IMR-90 (cell line): Measurements from ENCODE around the gene MICOS13. TPM values are rescaled to one million over a fixed set of nuclear protein-coding genes. Genes with fewer than 3 reads are reported as not detected.

Experiments
- ATAC-seq: fragments of 200-7000 bp; cut with Tn5 transposase; 2 replicates; pipeline ENCODE4 v1.9.1; 2020; ENCODE audit warnings: low read depth, mild to moderate bottlenecking, moderate library complexity
- BruUV-seq: library from RNA; stranded (reverse); fragments of 400-500 nt; replicated peaks from 2 replicates; lab custom pipeline; 2021; lab: Mats Ljungman, UMichigan
- CTCF ChIA-PET: fragments of 300-600 bp; formaldehyde crosslinking; extraction: SDS; loops from one replicate; lab custom pipeline; 2021; ENCODE audit warnings: antibody characterized with exemption; lab: Yijun Ruan, JAX
- POLR2A ChIA-PET: fragments of 300-600 bp; sonication (Branson Sonifier 250); formaldehyde crosslinking; loops from one replicate; lab custom pipeline; 2022; ENCODE audit warnings: antibody characterized with exemption; ENCODE audit not compliant: unreplicated experiment; lab: Charles Lee
- DNase-seq: peaks from one replicate; pipeline ENCODE4 v3.0.0; 2013
- H2AFZ ChIP-seq: replicated peaks from 2 replicates; pipeline ENCODE3; 2013; ENCODE audit warnings: low read length, mild to moderate bottlenecking; ENCODE audit not compliant: poor library complexity
- H2AK5ac ChIP-seq: 2 replicates; pipeline ENCODE4 v1.6.1; 2013; ENCODE audit warnings: low read depth, low read length, inconsistent platforms
- H2AK9ac ChIP-seq: replicated peaks from 2 replicates; pipeline ENCODE3; 2013; ENCODE audit warnings: mild to moderate bottlenecking, low read depth, low read length, moderate library complexity; ENCODE audit not compliant: poor library complexity
- H2BK120ac ChIP-seq: 2 replicates; pipeline ENCODE4 v1.6.1; 2013; ENCODE audit warnings: low read depth, low read length, inconsistent platforms
- H2BK15ac ChIP-seq: 3 replicates; pipeline ENCODE4 v1.6.1; 2013; ENCODE audit warnings: low read depth, low read length, inconsistent platforms
- H2BK20ac ChIP-seq: 2 replicates; pipeline ENCODE4 v1.6.1; 2013; ENCODE audit warnings: low read depth, mild to moderate bottlenecking, inconsistent platforms, low read length, moderate library complexity
- H2BK5ac ChIP-seq: 2 replicates; pipeline ENCODE4 v1.6.1; 2013; ENCODE audit warnings: mild to moderate bottlenecking, low read depth, low read length, inconsistent platforms; ENCODE audit not compliant: poor library complexity, severe bottlenecking
- H3K14ac ChIP-seq: replicated peaks from 2 replicates; pipeline ENCODE4 v1.6.1; 2013; ENCODE audit warnings: low read depth, low read length, inconsistent platforms
- H3K18ac ChIP-seq: 2 replicates; pipeline ENCODE4 v1.6.1; 2013; ENCODE audit warnings: low read depth, low read length, control low read depth
- H3K23ac ChIP-seq: 2 replicates; pipeline ENCODE4 v1.6.1; 2013; ENCODE audit warnings: low read depth, low read length, inconsistent platforms
- H3K27ac ChIP-seq: 2 replicates; pipeline ENCODE4 v1.5.1; 2013; ENCODE audit warnings: mild to moderate bottlenecking, control low read depth, low read length; ENCODE audit not compliant: insufficient read depth
- H3K27me3 ChIP-seq: 2 replicates; pipeline ENCODE4 v1.6.1; 2013; ENCODE audit warnings: low read length; ENCODE audit not compliant: control insufficient read depth, insufficient read depth
- H3K36me3 ChIP-seq: 2 replicates; pipeline ENCODE4 v1.6.1; 2013; ENCODE audit warnings: low read length, mixed read lengths; ENCODE audit not compliant: control insufficient read depth, insufficient read depth
- H3K4ac ChIP-seq: 2 replicates; pipeline ENCODE4 v1.6.1; 2013; ENCODE audit warnings: low read depth, low read length, inconsistent platforms
- H3K4me1 ChIP-seq: 2 replicates; pipeline ENCODE4 v1.6.1; 2013; ENCODE audit warnings: low read length, mixed read lengths; ENCODE audit not compliant: control insufficient read depth, insufficient read depth
- H3K4me2 ChIP-seq: 2 replicates; pipeline ENCODE4 v1.6.1; 2013; ENCODE audit warnings: low read depth, mild to moderate bottlenecking, control low read depth, low read length, moderate library complexity
- H3K4me3 ChIP-seq: 2 replicates; pipeline ENCODE4 v1.5.1; 2013; ENCODE audit warnings: low read depth, mild to moderate bottlenecking, control low read depth, low read length, moderate library complexity; ENCODE audit not compliant: insufficient read depth
- H3K56ac ChIP-seq: 2 replicates; pipeline ENCODE4 v1.6.1; 2013; ENCODE audit warnings: low read length, inconsistent platforms; ENCODE audit not compliant: insufficient read depth; ENCODE audit errors: extremely low read depth
- H3K79me1 ChIP-seq, 2 experiments: 2 replicates each; pipeline ENCODE4 v1.6.1; 2013; ENCODE audit warnings: low read length in 2 of 2, inconsistent platforms in 1 of 2, low read depth in 1 of 2
- H3K9ac ChIP-seq: 2 replicates; pipeline ENCODE4 v1.6.1; 2013; ENCODE audit warnings: low read depth, low read length, control low read depth
- H3K9me1 ChIP-seq: 2 replicates; pipeline ENCODE4 v1.6.1; 2013; ENCODE audit warnings: low read length, inconsistent platforms; ENCODE audit not compliant: insufficient read depth
- H3K9me3 ChIP-seq: 2 replicates; pipeline ENCODE4 v1.6.1; 2013; ENCODE audit warnings: low read length; ENCODE audit not compliant: control insufficient read depth, insufficient read depth
- H4K20me1 ChIP-seq: 2 replicates; pipeline ENCODE4 v1.6.1; 2013; ENCODE audit warnings: low read length, inconsistent platforms; ENCODE audit not compliant: insufficient read depth
- H4K5ac ChIP-seq: 2 replicates; pipeline ENCODE4 v1.6.1; 2013; ENCODE audit warnings: mild to moderate bottlenecking, low read depth, low read length, control low read depth
- H4K8ac ChIP-seq, 2 experiments: 2 replicates each; pipeline ENCODE4 v1.6.1; 2013; ENCODE audit warnings: low read depth in 2 of 2, low read length in 2 of 2, control low read depth in 1 of 2, inconsistent platforms in 1 of 2
- H4K91ac ChIP-seq: 2 replicates; pipeline ENCODE4 v1.6.1; 2013; ENCODE audit warnings: low read depth, low read length, inconsistent platforms; ENCODE audit not compliant: insufficient read depth
- BHLHE40 ChIP-seq: fragments of 150-350 bp; IDR thresholded peaks from 2 replicates; pipeline ENCODE4 v1.6.1; 2016; ENCODE audit warnings: mild to moderate bottlenecking, low read depth, low read length
- CHD1 ChIP-seq: IDR thresholded peaks from 2 replicates; pipeline ENCODE4 v1.6.1; 2012; ENCODE audit warnings: low read depth, low read length, improper control_type of control experiment
- FOS ChIP-seq: fragments of 150-350 bp; IDR thresholded peaks from 2 replicates; pipeline ENCODE4 v1.6.1; 2016; ENCODE audit warnings: low read depth, low read length
- MAZ ChIP-seq: IDR thresholded peaks from 2 replicates; pipeline ENCODE4 v1.6.1; 2012; ENCODE audit warnings: low read depth, mild to moderate bottlenecking, low read length, improper control_type of control experiment, moderate library complexity, borderline replicate concordance
- NFE2L2 ChIP-seq: fragments of 150-350 bp; IDR thresholded peaks from 2 replicates; pipeline ENCODE4 v1.6.1; 2016; ENCODE audit warnings: low read depth, mild to moderate bottlenecking, low read length
- RAD21 ChIP-seq: IDR thresholded peaks from 2 replicates; pipeline ENCODE4 v1.6.1; 2012; ENCODE audit warnings: low read length, improper control_type of control experiment
- SMC3 ChIP-seq: fragments of 150-350 bp; IDR thresholded peaks from 2 replicates; pipeline ENCODE4 v1.6.1; 2016; ENCODE audit warnings: low read depth, mild to moderate bottlenecking, antibody characterized with exemption, low read length, moderate library complexity
- WGBS, 2 experiments: methylation state at CpG; one replicate each; pipeline versions ENCODE4 v1.1.5 to v1.1.7; 2013; ENCODE audit warnings: missing lambda C conversion rate in 2 of 2; ENCODE audit not compliant: insufficient read length in 1 of 2; ENCODE audit errors: extremely low coverage in 2 of 2; 5-methylcytosine and 5-hydroxymethylcytosine counted together
- dilution Hi-C: fragments of 300-500 bp; cut with HindIII; formaldehyde crosslinking; loops from one replicate; pipeline ENCODE4 v1.14.3; 2018; ENCODE audit warnings: low sequenced_read_pairs; ENCODE audit not compliant: unreplicated experiment
- in situ Hi-C: fragments of 300-500 bp; cut with MboI; formaldehyde crosslinking; loops from 3 replicates; pipeline ENCODE4 v1.14.3; 2019; ENCODE audit warnings: low sequenced_read_pairs, inconsistent platforms, mixed read lengths
- intact Hi-C: fragments of 100-400 bp; cut with micrococcal nuclease; formaldehyde crosslinking; loops from 2 replicates; pipeline ENCODE4 v1.10.0; 2022
- polyA plus RNA-seq, 3 experiments: library from polyadenylated mRNA; depleted of rRNA; stranded (reverse); fragments of >200 nt; gene quantifications; 2 replicates each; pipeline ENCODE4 v1.2.3, GENCODE V29; 2012; ENCODE audit warnings: low replicate concordance in 1 of 3
- total RNA-seq: library from RNA; depleted of rRNA; stranded (reverse); fragments of >200 nt; gene quantifications from 2 replicates; pipeline ENCODE4 v1.2.3, GENCODE V29; 2012
- TF ChIP-seq, protein P1 (sequence below): fragments of 150-350 bp; IDR thresholded peaks from 2 replicates; pipeline ENCODE4 v1.6.1; 2016; ENCODE audit warnings: low read depth, mild to moderate bottlenecking, low read length, moderate library complexity, borderline replicate concordance
- TF ChIP-seq, protein P2 (sequence below): conservative IDR thresholded peaks from 2 replicates; pipeline ENCODE4 v1.5.1; 2012; ENCODE audit warnings: mild to moderate bottlenecking, low read depth, low read length, improper control_type of control experiment
- TF ChIP-seq, protein P3 (sequence below): fragments of 150-350 bp; IDR thresholded peaks from 2 replicates; pipeline ENCODE4 v1.6.1; 2017; ENCODE audit warnings: mild to moderate bottlenecking, antibody characterized with exemption, low read length, low read depth

MICOS13 gene
- total and polyA plus RNA-seq, 2 of the 4 experiments (the other 2 are of a cell fraction): 14.5 to 48.9 TPM

DNA sequence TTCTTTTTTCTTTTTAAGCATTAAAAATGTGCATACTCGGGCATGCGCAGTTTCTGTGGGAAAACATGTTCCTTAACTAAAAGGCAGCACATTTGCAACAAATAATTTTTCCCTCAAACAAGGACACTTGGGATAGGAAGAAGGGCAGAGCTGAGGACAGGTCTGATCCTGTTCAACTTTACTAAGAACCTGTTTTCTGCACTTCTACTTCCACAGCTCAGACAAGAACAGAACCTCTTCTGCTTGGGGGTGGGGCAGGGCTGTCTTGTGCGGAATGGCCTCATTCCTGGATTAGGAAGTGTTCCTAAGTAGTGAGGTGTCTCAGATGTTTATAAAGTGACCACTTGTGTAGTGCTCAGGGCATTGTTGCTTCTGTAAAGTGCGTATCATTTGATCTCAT is 39.1 kb downstream of the MICOS13 start:
- ChIA-PET CTCF (no interaction called here), POLR2A (no interaction called here)
- no peak overlapping the region for H2AK9ac ChIP-seq
- H2BK5ac ChIP-seq: no peak overlapping the region
- in situ Hi-C loops (no loop called here), intact Hi-C loops (no loop called here), dilution Hi-C loops (no loop called here)
- peaks cover 29% of the 10 kb centered on the region for H3K36me3 ChIP-seq
- peaks cover 80% of the 10 kb centered on the region for H4K20me1 ChIP-seq
- no peak overlapping the region for H3K18ac ChIP-seq
- peaks cover 22 to 66% of the 10 kb centered on the region in 2 experiments; a peak in 3 of 4 replicates for H3K79me1 ChIP-seq
- no peak overlapping the region for H3K56ac ChIP-seq
- H2AK5ac ChIP-seq: no peak overlapping the region
- no peak overlapping the region for H3K4me2 ChIP-seq
- H2AFZ ChIP-seq: no peak overlapping the region
- H3K9me3 ChIP-seq: no peaks in the 10 kb centered on the region
- WGBS, 2 experiments: 100% methylated on average over 1 of the region's 4 CpGs; no CpG with 5 or more reads in 1 of the 2 experiments
- no peak overlapping the region for H3K23ac ChIP-seq
- H3K14ac ChIP-seq: no peak overlapping the region
- no peak for TF ChIP-seq RAD21
- TF ChIP-seq, protein P1, sequence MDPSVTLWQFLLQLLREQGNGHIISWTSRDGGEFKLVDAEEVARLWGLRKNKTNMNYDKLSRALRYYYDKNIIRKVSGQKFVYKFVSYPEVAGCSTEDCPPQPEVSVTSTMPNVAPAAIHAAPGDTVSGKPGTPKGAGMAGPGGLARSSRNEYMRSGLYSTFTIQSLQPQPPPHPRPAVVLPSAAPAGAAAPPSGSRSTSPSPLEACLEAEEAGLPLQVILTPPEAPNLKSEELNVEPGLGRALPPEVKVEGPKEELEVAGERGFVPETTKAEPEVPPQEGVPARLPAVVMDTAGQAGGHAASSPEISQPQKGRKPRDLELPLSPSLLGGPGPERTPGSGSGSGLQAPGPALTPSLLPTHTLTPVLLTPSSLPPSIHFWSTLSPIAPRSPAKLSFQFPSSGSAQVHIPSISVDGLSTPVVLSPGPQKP: no peak
- no peak for TF ChIP-seq NFE2L2
- TF ChIP-seq SMC3: no peak
- TF ChIP-seq, protein P2, sequence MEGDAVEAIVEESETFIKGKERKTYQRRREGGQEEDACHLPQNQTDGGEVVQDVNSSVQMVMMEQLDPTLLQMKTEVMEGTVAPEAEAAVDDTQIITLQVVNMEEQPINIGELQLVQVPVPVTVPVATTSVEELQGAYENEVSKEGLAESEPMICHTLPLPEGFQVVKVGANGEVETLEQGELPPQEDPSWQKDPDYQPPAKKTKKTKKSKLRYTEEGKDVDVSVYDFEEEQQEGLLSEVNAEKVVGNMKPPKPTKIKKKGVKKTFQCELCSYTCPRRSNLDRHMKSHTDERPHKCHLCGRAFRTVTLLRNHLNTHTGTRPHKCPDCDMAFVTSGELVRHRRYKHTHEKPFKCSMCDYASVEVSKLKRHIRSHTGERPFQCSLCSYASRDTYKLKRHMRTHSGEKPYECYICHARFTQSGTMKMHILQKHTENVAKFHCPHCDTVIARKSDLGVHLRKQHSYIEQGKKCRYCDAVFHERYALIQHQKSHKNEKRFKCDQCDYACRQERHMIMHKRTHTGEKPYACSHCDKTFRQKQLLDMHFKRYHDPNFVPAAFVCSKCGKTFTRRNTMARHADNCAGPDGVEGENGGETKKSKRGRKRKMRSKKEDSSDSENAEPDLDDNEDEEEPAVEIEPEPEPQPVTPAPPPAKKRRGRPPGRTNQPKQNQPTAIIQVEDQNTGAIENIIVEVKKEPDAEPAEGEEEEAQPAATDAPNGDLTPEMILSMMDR: no peak
- TF ChIP-seq BHLHE40: no peak
- TF ChIP-seq, protein P3, sequence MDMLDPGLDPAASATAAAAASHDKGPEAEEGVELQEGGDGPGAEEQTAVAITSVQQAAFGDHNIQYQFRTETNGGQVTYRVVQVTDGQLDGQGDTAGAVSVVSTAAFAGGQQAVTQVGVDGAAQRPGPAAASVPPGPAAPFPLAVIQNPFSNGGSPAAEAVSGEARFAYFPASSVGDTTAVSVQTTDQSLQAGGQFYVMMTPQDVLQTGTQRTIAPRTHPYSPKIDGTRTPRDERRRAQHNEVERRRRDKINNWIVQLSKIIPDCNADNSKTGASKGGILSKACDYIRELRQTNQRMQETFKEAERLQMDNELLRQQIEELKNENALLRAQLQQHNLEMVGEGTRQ: no peak
- TF ChIP-seq FOS: no peak
- TF ChIP-seq CHD1: no peak
- no peak for TF ChIP-seq MAZ
- BruUV-seq: no TSS peak
- no peak overlapping the region for H3K9ac ChIP-seq
- no peak overlapping the region for H3K4ac ChIP-seq
- ATAC-seq: no peak
- H4K5ac ChIP-seq: no peak overlapping the region
- H2BK15ac ChIP-seq: no peak overlapping the region
- no peak for DNase-seq
- no peak overlapping the region for H4K8ac ChIP-seq
- no peak overlapping the region for H3K27ac ChIP-seq
- no peak overlapping the region for H4K91ac ChIP-seq
- no peak overlapping the region for H2BK20ac ChIP-seq
- H3K27me3 ChIP-seq: no peaks in the 10 kb centered on the region
- peaks cover 8% of the 10 kb centered on the region for H3K4me1 ChIP-seq
- no peak overlapping the region for H3K4me3 ChIP-seq
- H2BK120ac ChIP-seq: no peak overlapping the region
- peaks cover 23% of the 10 kb centered on the region for H3K9me1 ChIP-seq
